ENCODE measurements around the gene GALNT12. TPM values are rescaled to one million over a fixed set of nuclear protein-coding genes. Genes with fewer than 3 reads are reported as not detected.

The GALNT12 gene
- total RNA-seq, 1 donor from 2014 or later = 46.5 TPM

DNA sequence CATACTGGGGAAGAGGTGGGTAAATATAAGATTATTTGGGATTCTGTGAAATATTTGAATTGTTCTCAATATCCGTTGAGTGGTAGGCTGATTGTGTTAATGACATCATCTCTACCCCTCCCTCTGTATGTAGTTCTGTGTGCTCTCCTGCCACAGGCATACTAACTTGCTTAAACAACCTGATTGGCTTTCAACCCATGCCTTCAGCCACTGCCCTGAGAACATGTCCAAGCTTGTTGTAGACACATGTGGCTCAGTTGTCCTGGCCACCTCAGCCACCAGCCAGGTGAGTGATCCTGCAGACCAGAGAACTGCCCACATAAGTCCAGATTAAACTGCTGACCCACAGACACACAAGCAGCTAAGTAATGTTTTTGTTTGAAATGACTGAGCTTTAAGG, 42.2 kb upstream of the GALNT12 start:
- Mint-ChIP-seq H3K27ac (no peak overlapping the region), H3K4me1 (no peaks in the 10 kb centered on the region), H3K4me3 (no peak overlapping the region), H3K9me3 (no peaks in the 10 kb centered on the region), H3K36me3 (peaks cover 36% of the 10 kb centered on the region), H3K27me3 (ENCODE audit: insufficient read depth, low read depth) (peaks cover 4% of the 10 kb centered on the region)
- Histone ChIP-seq H3K27me3 (no peaks in the 10 kb centered on the region), H2AFZ (replicated peaks) (no peak overlapping the region), H3K4me3 (no peak overlapping the region), H4K20me1 (ENCODE audit: low read depth) (no peaks in the 10 kb centered on the region), H3F3A (ENCODE audit: low read depth) (no peaks in the 10 kb centered on the region), H3K27ac (no peak overlapping the region), H3K4me1 (no peaks in the 10 kb centered on the region), H3K9me3 (ENCODE audit: low read depth) (no peaks in the 10 kb centered on the region), H3K9ac (no peak overlapping the region), H3K4me2 (no peak overlapping the region), H3K79me2 (ENCODE audit: low read depth) (no peaks in the 10 kb centered on the region), H3K36me3 (no peaks in the 10 kb centered on the region)
- no peak for TF ChIP-seq EZH2phosphoT487 (IDR thresholded peaks at IDR 0.05)
- no peak for TF ChIP-seq EZH2 (IDR thresholded peaks at IDR 0.05)
- TF ChIP-seq, protein P1, sequence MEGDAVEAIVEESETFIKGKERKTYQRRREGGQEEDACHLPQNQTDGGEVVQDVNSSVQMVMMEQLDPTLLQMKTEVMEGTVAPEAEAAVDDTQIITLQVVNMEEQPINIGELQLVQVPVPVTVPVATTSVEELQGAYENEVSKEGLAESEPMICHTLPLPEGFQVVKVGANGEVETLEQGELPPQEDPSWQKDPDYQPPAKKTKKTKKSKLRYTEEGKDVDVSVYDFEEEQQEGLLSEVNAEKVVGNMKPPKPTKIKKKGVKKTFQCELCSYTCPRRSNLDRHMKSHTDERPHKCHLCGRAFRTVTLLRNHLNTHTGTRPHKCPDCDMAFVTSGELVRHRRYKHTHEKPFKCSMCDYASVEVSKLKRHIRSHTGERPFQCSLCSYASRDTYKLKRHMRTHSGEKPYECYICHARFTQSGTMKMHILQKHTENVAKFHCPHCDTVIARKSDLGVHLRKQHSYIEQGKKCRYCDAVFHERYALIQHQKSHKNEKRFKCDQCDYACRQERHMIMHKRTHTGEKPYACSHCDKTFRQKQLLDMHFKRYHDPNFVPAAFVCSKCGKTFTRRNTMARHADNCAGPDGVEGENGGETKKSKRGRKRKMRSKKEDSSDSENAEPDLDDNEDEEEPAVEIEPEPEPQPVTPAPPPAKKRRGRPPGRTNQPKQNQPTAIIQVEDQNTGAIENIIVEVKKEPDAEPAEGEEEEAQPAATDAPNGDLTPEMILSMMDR (IDR thresholded peaks at IDR 0.05) = no peak
- DNase-seq (ENCODE audit: low spot score) = no peak

DNA sequence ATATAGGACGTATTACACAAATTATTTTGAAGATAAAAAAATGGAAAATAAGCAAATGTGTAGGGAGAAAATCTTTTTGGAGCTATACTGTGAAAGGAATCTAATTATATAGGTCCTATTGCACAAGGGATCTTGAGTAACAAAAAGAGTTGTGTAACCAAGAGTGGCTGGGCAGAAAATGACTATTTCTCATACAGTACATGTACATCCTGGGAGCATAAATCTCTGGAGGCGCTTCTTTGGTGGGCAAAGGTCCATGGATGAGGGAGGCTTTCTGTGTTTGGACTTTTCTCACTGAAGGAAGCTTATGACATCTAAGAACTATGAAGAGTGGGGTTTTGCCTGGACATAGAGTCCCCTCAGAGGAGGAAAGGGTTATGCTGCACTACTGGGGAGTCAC, 40.9 kb upstream of the GALNT12 start:
- H3K9ac ChIP-seq = no peak overlapping the region

GRCh38 chr9:98767196-98767595, 40.3 kb upstream of the GALNT12 start:
- Histone ChIP-seq H3K79me2 (ENCODE audit: low read depth) (no peaks in the 10 kb centered on the region), H3K9ac (no peak overlapping the region), H3K27me3 (no peaks in the 10 kb centered on the region), H3K4me2 (no peak overlapping the region), H3F3A (ENCODE audit: low read depth) (no peaks in the 10 kb centered on the region), H3K36me3 (no peaks in the 10 kb centered on the region), H3K27ac (no peak overlapping the region), H3K4me3 (no peak overlapping the region), H4K20me1 (ENCODE audit: low read depth) (no peaks in the 10 kb centered on the region), H2AFZ (replicated peaks) (no peak overlapping the region), H3K4me1 (no peaks in the 10 kb centered on the region), H3K9me3 (ENCODE audit: low read depth) (no peaks in the 10 kb centered on the region)
- Mint-ChIP-seq H3K9me3 (no peaks in the 10 kb centered on the region), H3K27ac (no peak overlapping the region), H3K36me3 (peaks cover 44% of the 10 kb centered on the region), H3K27me3 (ENCODE audit: insufficient read depth, low read depth) (peaks cover 4% of the 10 kb centered on the region), H3K4me3 (no peak overlapping the region), H3K4me1 (no peaks in the 10 kb centered on the region)
- TF ChIP-seq, protein P1 (IDR thresholded peaks at IDR 0.05) = no peak
- TF ChIP-seq EZH2phosphoT487 (IDR thresholded peaks at IDR 0.05) = no peak
- no peak for TF ChIP-seq EZH2 (IDR thresholded peaks at IDR 0.05)
- DNase-seq (ENCODE audit: low spot score) = no peak

More for the DNA sequence above, 40.9 kb upstream of the GALNT12 start:
- Histone ChIP-seq H3K4me1 (no peaks in the 10 kb centered on the region), H4K20me1 (ENCODE audit: low read depth) (no peaks in the 10 kb centered on the region), H2AFZ (replicated peaks) (no peak overlapping the region), H3K36me3 (no peaks in the 10 kb centered on the region), H3K27ac (no peak overlapping the region), H3K79me2 (ENCODE audit: low read depth) (no peaks in the 10 kb centered on the region), H3F3A (ENCODE audit: low read depth) (no peaks in the 10 kb centered on the region), H3K27me3 (no peaks in the 10 kb centered on the region), H3K4me3 (no peak overlapping the region), H3K4me2 (no peak overlapping the region), H3K9me3 (ENCODE audit: low read depth) (no peaks in the 10 kb centered on the region)
- no peaks in the 10 kb centered on the region for H3K9me3 Mint-ChIP-seq
- H3K27me3 Mint-ChIP-seq (ENCODE audit: insufficient read depth, low read depth) = peaks cover 4% of the 10 kb centered on the region
- no peak for DNase-seq (ENCODE audit: low spot score)
- no peak overlapping the region for H3K4me3 Mint-ChIP-seq
- H3K36me3 Mint-ChIP-seq = peaks cover 39% of the 10 kb centered on the region
- H3K27ac Mint-ChIP-seq = no peak overlapping the region
- TF ChIP-seq EZH2phosphoT487 (IDR thresholded peaks at IDR 0.05) (no peak), EZH2 (IDR thresholded peaks at IDR 0.05) (no peak)
- TF ChIP-seq, protein P1 (IDR thresholded peaks at IDR 0.05) = no peak
- no peaks in the 10 kb centered on the region for H3K4me1 Mint-ChIP-seq

All from neural progenitor cell (in vitro differentiated cells).